HG03460 (cell line): ENCODE data around the gene P2RX4.
"Not testable (repeated sequence)": the region's sequence is repeated elsewhere in the genome, so short reads cannot be mapped to it uniquely, and the experiment has no call there.

Experiments used
- ATAC-seq: cut with Tn5 transposase; IDR thresholded peaks from one replicate; pipeline ENCODE4 v1.9.1; 2021; ENCODE audit not compliant: unreplicated experiment

Gene P2RX4

DNA sequence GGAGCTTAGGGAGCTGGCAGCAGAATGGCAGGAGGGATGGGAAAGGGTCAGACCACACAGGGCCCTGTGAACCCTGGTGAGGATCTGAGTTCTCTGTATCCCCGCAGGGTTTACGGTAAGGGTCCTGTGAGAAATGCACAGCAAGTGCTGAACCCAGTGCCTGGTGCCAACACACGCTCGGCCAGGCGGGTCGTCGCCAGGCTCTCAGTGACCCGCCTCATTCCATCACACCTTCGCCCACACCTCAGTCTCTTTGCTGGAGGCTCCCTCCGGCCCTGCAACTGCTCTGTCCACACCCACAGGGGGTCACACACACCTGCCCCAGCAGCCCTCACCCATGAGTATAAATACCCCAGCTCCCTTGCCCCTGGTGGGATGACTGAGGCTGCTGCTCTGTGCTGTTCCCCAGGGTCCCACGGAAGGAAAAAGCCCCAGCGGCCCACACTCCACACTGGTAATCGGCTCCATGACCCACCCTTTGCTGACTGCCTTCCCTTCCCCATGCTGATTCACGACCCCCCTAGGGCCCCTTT lies 63.5 kb downstream of the P2RX4 start:
- ATAC-seq, result no peak

DNA sequence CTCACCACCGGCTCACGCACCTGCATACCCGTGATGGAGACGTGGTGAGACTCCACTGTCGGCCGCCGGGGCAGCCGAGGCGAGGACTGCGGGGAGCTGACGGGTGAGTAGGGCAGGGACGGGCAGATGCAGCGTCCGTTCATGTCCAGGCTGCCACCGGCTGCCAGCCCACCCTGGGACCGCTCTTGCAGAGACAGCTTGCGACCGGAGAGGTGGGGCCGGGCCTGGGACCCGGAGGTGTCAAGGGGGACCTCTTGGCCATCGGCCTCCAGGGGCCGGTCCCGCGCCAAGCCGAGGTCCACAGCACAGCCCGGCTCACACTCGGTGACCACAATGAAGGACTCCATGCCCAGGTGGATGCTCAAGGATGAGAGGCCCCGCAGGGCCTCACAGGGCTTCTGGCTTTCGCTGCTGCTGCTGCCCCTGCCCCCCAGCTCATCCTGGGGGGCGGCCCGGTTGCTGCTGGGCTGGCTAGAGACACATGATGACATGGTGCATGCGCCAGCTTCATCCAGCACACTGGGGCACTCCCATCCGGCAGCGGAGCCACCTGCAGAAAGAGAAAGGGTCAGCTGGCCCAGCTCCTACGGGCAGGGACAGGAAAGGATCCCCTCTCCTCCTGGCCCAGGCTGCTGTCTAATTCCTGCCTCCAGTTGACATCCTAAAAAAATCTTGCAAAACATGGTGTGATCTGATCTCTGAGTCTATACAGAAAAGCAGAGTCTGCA lies 64.3 kb downstream of the P2RX4 start:
- ATAC-seq, result no peak

DNA sequence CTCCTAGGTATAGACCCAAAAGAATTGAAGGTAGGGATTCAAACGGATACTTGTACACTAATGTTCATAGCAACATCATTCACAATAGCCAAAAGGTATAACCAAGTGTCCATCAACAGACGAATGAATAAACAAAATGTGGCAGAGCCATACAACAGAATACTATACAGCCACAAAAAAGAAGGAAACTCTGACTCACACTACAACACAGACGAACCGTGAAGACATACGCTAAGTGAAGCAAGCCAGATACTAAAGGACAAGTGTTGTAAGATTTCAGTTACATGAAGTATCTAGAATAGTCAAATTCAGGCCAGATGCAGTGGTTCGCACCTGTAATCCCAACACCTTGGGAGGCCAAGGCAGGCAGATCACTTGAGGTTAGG lies 67.4 kb downstream of the P2RX4 start:
- no peak for ATAC-seq

DNA sequence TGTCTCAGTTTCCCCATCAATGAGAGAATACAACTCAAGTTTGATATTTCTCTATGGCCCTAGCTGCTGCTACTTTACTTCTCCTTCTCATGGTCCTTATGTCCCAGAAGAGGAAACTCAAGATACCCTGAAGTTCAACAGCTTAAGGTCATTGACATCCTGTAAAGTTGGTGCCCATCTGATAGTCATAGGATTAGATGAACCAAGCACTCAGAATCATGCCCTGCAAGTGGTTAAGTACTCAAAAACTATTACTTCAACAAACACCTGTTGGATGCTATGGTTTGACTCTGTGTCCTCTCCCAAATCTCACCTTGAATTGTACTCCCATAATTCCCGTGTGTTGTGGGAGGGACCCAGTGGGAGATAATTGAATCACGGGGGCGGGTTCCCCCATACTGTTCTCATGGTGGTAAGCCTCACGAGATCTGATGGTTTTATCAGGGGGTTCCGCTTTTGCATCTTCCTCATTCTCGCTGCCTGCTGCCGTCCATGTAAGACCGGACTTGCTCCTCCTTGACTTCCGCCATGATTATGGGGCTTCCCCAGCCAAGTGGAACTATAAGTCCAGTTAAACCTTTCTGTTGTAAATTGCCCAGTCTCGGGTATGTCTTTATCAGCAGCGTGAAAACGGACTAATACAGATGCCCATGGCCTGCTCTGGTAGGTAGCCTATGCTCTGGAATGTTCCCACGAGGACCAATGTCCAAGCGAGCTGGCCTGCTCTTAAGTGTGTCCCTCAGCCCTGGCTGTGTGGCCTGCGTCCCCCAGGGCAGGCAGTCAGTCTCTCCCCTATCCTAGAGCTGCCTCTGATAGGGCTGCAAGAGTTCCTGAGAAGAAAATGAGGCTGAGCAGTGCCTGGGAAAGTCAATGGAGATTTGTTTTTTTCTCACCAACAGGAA lies 68.5 kb downstream of the P2RX4 start:
- ATAC-seq, result no peak

DNA sequence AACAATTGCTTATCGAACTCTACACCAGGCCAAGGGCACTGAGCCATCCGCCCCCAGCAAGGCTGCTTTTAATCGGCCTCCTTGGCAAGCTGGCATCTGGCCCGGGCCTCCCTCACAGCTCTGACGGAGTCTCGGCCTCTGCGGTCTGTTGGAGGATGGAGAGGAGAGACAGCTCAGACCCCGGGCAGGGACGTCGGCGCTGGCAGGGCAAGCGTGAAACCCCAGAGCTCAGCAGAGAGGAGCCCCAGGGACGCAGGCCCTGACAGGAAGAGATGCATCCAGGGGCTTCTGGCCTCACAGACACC lies 69.1 kb downstream of the P2RX4 start:
- no peak for ATAC-seq

DNA sequence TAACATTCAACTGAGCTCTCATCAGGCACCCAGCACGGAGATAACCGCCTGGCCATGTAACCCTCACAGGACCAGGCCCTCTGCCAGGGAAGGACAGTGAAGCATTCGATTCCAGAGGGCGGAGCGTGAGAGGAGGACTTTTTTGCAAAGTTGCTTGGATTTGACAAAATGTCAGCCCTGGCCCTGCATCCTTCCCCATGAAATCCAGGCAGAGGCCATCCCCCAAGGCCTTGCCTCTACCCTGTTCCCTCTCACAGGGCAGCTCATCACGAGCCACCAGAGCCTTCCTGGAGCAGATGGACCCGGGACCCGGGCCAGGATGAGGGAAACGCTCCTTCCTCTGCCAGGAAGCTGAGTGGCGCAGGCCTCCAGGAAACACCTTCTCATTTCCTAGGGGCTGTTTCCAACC lies 69.6 kb downstream of the P2RX4 start:
- ATAC-seq, result no peak

DNA sequence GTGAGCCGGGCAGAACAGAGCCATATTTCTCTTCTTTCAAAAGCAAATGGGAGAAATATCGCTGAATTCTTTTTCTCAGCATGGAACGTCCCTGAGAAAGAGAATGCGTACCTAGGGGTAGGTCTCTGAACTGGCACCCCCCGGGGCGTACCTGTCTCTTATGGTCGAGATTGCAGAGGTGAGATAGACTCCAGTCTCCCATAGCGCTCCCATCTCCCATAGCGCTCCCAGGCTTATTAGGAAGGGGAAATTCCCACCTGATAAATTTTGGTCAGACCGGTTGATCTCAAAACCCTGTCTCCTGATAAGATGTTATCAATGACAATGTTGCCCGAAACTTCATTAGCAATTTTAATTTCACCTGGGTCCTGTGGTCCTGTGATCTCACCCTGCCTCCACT lies 70.6 kb downstream of the P2RX4 start:
- ATAC-seq, result not testable (repeated sequence)

DNA sequence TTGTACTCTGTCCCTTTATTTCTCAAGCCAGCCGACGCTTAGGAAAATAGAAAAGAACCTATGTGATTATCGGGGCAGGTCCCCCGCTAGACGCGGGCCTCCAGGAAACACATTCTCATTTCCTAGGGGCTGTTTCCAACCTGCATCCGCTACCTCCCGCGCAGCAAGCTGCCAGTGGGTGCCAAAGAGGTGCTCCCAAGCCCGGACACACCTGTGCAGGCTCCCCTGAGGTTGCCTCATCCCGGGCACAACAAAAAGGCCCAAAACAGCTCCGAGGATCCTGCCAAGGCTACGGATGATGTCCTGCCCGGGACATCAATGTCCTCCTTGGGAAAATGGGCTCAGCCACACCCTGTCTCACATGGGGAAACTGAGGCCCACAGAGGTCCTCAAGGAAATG lies 71.2 kb downstream of the P2RX4 start:
- not testable (repeated sequence) for ATAC-seq

DNA sequence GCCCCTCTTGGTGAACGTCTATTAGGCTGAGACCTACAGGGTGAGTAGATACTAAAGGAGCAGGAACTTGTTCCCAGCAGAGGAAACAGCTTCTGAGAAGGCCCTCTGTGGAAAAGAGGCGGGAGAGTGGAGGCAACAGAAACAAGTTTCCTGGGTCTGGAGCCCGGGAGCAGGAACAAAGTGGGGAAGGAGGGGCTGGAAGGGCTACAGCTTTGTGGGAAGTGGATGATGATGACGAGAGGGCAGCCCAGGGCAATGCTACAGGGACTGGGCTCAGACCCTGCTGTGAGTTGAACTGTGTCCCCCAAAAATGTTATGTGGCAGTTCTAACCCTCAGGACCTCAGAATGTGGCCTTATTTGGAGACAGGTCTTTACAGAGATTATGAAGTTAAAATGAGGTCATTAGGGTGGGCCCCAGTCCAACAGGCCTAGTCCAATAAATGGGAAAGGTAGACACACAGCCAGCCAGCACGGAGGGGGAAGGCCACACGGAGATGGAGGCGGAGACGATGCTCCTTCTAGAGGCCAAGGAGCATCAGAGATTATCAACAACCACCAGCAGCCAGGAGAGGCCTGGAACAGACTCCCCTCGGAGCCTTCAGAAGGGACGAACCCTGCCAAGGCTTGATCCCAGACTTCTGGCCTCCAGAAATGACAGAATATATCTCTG lies 72.3 kb downstream of the P2RX4 start:
- ATAC-seq, result no peak

DNA sequence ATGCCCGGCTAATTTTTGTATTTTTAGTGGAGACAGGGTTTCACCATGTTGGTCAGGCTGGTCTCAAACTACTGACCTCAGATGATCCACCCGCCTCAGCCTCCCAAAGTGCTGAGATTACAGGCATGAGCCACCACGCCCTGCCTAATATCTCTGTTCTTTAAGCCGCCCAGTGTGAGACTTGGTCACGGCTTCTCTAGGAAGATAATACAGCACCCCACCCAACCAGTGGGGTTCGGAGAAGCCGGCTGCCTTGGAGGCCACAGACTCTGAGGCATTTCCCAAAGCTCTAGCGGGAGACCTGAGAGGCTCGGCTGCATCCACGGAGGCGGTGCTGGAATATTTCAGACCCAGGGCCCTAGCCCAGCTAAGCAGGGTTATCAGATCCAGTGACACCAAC lies 73.0 kb downstream of the P2RX4 start:
- not testable (repeated sequence) for ATAC-seq

DNA sequence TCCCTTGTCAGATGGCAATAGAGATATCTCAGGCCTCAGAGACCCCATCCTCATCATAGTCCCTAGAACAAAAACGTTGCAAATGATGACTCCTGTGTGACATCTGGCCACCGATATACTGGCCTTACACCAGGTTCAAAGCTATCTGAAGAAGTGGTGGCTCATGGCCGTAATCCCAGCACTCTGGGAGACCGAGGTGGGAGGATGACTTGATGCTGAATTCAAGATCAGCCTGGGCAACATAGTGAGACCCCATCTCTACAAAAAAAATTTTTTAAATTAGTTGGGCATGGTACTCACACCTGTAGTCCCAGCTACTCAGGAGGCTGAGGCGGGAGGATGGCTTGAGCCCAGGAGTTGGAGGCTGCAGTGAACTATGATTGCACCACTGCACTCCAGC lies 73.5 kb downstream of the P2RX4 start:
- ATAC-seq, result no peak
